Fibroblast of the aortic adventitia (primary cell): ENCODE results near the gene DSG3. TPM values are rescaled to one million over a fixed set of nuclear protein-coding genes. Genes with fewer than 3 reads are reported as not detected.

Experiments used
- DNase-seq: peaks from one replicate; pipeline ENCODE4 v3.0.0-alpha.2; 2010; ENCODE audit warnings: low read depth
- H3K4me3 ChIP-seq: 2 replicates; pipeline ENCODE4 v1.5.1; 2011; ENCODE audit warnings: low read depth, mild to moderate bottlenecking, control low read depth, low read length, moderate library complexity
- CTCF ChIP-seq: IDR thresholded peaks from 2 replicates; pipeline ENCODE4 v1.5.1; 2011; ENCODE audit warnings: mild to moderate bottlenecking, low read length, control low read depth, inconsistent platforms; ENCODE audit not compliant: insufficient read depth
- total RNA-seq: library from RNA; depleted of rRNA; stranded (reverse); fragments of >200 nt; gene quantifications from 2 replicates; pipeline ENCODE4 v1.2.3, GENCODE V29; 2012; ENCODE audit warnings: low replicate concordance

Gene DSG3
- total RNA-seq, 1 donor: not detected

- DNase-seq: no peak
- no peak for TF ChIP-seq CTCF
- H3K4me3 ChIP-seq: no peak overlapping the region
Measured at GRCh38 chr18:31403409-31403808, 44.1 kb upstream of the DSG3 start.

GRCh38 chr18:31407649-31408048 is 39.9 kb upstream of the DSG3 start:
- no peak for DNase-seq
- no peak overlapping the region for H3K4me3 ChIP-seq
- no peak for TF ChIP-seq CTCF

GRCh38 chr18:31409276-31409675 is 38.3 kb upstream of the DSG3 start:
- no peak for TF ChIP-seq CTCF
- no peak overlapping the region for H3K4me3 ChIP-seq
- DNase-seq: no peak

- no peak overlapping the region for H3K4me3 ChIP-seq
- no peak for TF ChIP-seq CTCF
- DNase-seq: no peak
Measured at GRCh38 chr18:31410716-31411483, 36.6 kb upstream of the DSG3 start.

- TF ChIP-seq CTCF: no peak
- no peak overlapping the region for H3K4me3 ChIP-seq
- DNase-seq: no peak
Measured at GRCh38 chr18:31413137-31413536, 34.4 kb upstream of the DSG3 start.

GRCh38 chr18:31417850-31418249 is 29.7 kb upstream of the DSG3 start:
- TF ChIP-seq CTCF: no peak
- no peak for DNase-seq
- H3K4me3 ChIP-seq: no peak overlapping the region
